GM19239 (cell line): ENCODE data around the gene DENND4C.
"Not testable (repeated sequence)": the region's sequence is repeated elsewhere in the genome, so short reads cannot be mapped to it uniquely, and the experiment has no call there.

Experiments used
- DNase-seq: peaks from one replicate; pipeline ENCODE4 v3.0.0; 2011; ENCODE audit warnings: low spot score; ENCODE audit not compliant: insufficient read length
- FAIRE-seq: peaks from 2 replicates; lab custom pipeline; 2011; peaks lifted over from hg19 to GRCh38; lab: Jason Lieb, UNC

The DENND4C gene

GRCh38 chr9:19404283-19405075 lies 174.0 kb downstream of the DENND4C start:
- FAIRE-seq (no peak), DNase-seq (no peak)

GRCh38 chr9:19405771-19406170 lies 175.3 kb downstream of the DENND4C start:
- DNase-seq: no peak
- FAIRE-seq: no peak

- DNase-seq (no peak), FAIRE-seq (no peak)
These were observed 177.8 kb downstream of the DENND4C start for GRCh38 chr9:19408316-19408692.

- peak; percentile 93 for FAIRE-seq
These were observed 178.4 kb downstream of the DENND4C start, which contains the start of gene ACER2 for GRCh38 chr9:19408693-19409400. Gene ACER2, plus strand, starts transcription at chr9:19409009. Its CDS starts 76 bp downstream, at chr9:19409085.

GRCh38 chr9:19409401-19410194 lies 179.1 kb downstream of the DENND4C start:
- no peak for FAIRE-seq
- DNase-seq: no peak

More at GRCh38 chr9:19408693-19409400, 178.4 kb downstream of the DENND4C start, which contains the start of gene ACER2:
- peak; percentile 82 for DNase-seq

GRCh38 chr9:19410195-19410503 lies 179.7 kb downstream of the DENND4C start:
- DNase-seq (no peak), FAIRE-seq (no peak)

GRCh38 chr9:19410594-19410993 lies 180.1 kb downstream of the DENND4C start:
- FAIRE-seq: no peak
- no peak for DNase-seq

- no peak for DNase-seq
- FAIRE-seq: no peak
These were observed 180.8 kb downstream of the DENND4C start for GRCh38 chr9:19411316-19411715.

- FAIRE-seq: not testable (repeated sequence)
These were observed 183.0 kb downstream of the DENND4C start for GRCh38 chr9:19413456-19413855.

GRCh38 chr9:19416143-19416542 lies 185.7 kb downstream of the DENND4C start:
- FAIRE-seq: no peak

More at GRCh38 chr9:19413456-19413855, 183.0 kb downstream of the DENND4C start:
- DNase-seq: not testable (repeated sequence)

GRCh38 chr9:19420877-19421276 lies 190.4 kb downstream of the DENND4C start:
- no peak for DNase-seq
- FAIRE-seq: no peak

More at GRCh38 chr9:19416143-19416542, 185.7 kb downstream of the DENND4C start:
- no peak for DNase-seq
